HepG2 (cell line): Measurements from ENCODE around the gene EIF5A. TPM values are rescaled to one million over a fixed set of nuclear protein-coding genes. Genes with fewer than 3 reads are reported as not detected.

Experiments used
- ATAD3A ChIP-seq: sonication (generic); formaldehyde crosslinking; IDR thresholded peaks from 2 replicates; pipeline ENCODE4 v1.4.0; 2020; ENCODE audit warnings: missing genetic modification reagents
- BCL6 ChIP-seq: IDR thresholded peaks from 2 replicates; pipeline ENCODE4 v1.6.1; 2016; ENCODE audit warnings: missing genetic modification reagents, missing compliant biosample characterization
- FOXM1 ChIP-seq: sonication (generic); formaldehyde crosslinking; IDR thresholded peaks from 2 replicates; pipeline ENCODE4 v1.5.0; 2020; ENCODE audit warnings: missing genetic modification reagents
- NRL ChIP-seq: sonication (generic); formaldehyde crosslinking; IDR thresholded peaks from 2 replicates; pipeline ENCODE4 v1.5.0; 2020; ENCODE audit warnings: missing genetic modification reagents, mild to moderate bottlenecking, moderate library complexity, borderline replicate concordance
- PAWR ChIP-seq: sonication (generic); formaldehyde crosslinking; IDR thresholded peaks from 2 replicates; pipeline ENCODE4 v1.4.0; 2020; ENCODE audit warnings: missing genetic modification reagents, mild to moderate bottlenecking, borderline replicate concordance
- RXRB ChIP-seq: IDR thresholded peaks from 2 replicates; pipeline ENCODE4 v1.6.1; 2016; ENCODE audit warnings: borderline replicate concordance, missing genetic modification reagents, missing compliant biosample characterization
- SRSF4 ChIP-seq: fragments of 200-400 bp; formaldehyde crosslinking; IDR thresholded peaks from one replicate; pipeline ENCODE4 v1.6.1; 2018; ENCODE audit warnings: mild to moderate bottlenecking, low read depth, low read length, moderate library complexity; ENCODE audit not compliant: poor library complexity, severe bottlenecking
- ZNF207 ChIP-seq: fragments of 450-650 bp; IDR thresholded peaks from 2 replicates; pipeline ENCODE4 v1.6.1; 2016; ENCODE audit warnings: antibody characterized with exemption, borderline replicate concordance
- polyA plus RNA-seq, 8 experiments: library from polyadenylated mRNA; depleted of rRNA in 3 of 8; stranded (reverse) in 7 of 8; unstranded in 1 of 8; fragments of >200 nt; fragmentation: Illumina TruSeq in 4 of 8; extraction: Trizol in 4 of 8; gene quantifications; 2 replicates each; pipeline versions ENCODE4 v1.2.1 to v1.2.3, GENCODE V29; 2011 to 2016; ENCODE audit warnings: low read depth in 4 of 8, missing spikeins in 1 of 8, mixed read lengths in 1 of 8; ENCODE audit not compliant: insufficient read depth in 1 of 8
- total RNA-seq, 5 experiments: library from RNA; depleted of rRNA; stranded (reverse); fragments of >200 nt; fragmentation: Illumina TruSeq; extraction: Trizol; gene quantifications; 2 replicates each; pipeline ENCODE4 v1.2.3, GENCODE V29; 2016; ENCODE audit warnings: low read depth in 1 of 5
- TF ChIP-seq, protein P1 (sequence below): sonication (generic); formaldehyde crosslinking; IDR thresholded peaks from one replicate; pipeline ENCODE4 v1.5.1; 2020; ENCODE audit warnings: mild to moderate bottlenecking, missing genetic modification reagents; ENCODE audit errors: not compliant biosample characterization
- TF ChIP-seq, protein P2 (sequence below): sonication (generic); formaldehyde crosslinking; IDR thresholded peaks from 2 replicates; pipeline ENCODE4 v1.4.0; 2020; ENCODE audit warnings: missing genetic modification reagents, mild to moderate bottlenecking, borderline replicate concordance

Gene EIF5A
- total and polyA plus RNA-seq, 2 of the 13 experiments (the other 11 are each of a cell fraction or from before 2014, with no cell fraction given), result 319 to 337 TPM

DNA sequence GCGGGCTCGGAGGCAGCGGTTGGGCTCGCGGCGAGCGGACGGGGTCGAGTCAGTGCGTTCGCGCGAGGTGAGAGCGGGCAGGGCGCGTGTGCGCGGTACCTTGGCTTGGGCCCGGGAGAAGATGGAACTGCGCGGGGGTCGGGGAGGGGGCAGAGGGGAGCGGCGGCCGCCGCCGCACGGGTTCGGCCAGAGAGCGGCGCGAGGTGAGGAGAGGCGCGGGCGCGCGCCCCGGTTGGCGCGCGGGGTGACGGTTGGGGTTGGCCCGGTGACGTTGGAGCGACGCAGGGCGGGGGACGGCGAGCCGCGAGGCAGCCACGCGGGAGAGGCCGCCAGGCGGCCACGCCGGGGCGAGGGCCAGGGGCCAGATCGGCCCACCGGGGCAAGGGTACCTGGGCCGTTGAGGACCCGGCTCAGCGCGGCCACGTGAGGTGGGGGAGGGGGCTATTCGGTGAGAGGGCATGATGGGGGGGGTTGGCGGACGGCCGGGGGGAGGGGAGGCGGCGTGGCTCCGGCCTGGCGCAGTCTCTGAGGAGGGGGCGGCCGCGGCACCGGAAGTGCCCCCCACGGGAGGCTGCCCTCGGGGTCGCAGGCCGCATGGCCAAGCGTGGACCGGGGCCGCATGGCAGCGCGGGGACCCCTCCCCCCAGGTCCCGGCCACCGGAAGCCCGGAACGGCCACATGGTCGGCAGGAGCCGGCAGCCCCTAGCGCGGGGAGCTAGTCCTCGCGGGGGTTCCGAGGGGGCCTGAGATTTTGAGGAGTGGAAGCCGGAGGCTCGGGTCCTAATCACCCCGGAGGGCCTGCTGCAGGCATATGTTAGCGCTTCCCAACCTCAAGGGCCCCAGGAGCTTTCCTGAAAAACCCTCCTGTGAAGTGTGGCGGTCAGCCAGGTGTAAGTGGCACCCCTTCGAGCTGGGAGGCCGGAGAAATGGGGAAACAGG lies 527 bp downstream of the EIF5A start (continued):
- TF ChIP-seq NRL (CRISPR knock-in tag) (no peak), BCL6 (CRISPR knock-in tag) (no peak), FOXM1 (CRISPR knock-in tag) (no peak), ZNF207 (no peak), PAWR (no peak), SRSF4 (no peak), ATAD3A (CRISPR knock-in tag) (no peak), RXRB (CRISPR knock-in tag) (no peak)
- TF ChIP-seq, protein P1, sequence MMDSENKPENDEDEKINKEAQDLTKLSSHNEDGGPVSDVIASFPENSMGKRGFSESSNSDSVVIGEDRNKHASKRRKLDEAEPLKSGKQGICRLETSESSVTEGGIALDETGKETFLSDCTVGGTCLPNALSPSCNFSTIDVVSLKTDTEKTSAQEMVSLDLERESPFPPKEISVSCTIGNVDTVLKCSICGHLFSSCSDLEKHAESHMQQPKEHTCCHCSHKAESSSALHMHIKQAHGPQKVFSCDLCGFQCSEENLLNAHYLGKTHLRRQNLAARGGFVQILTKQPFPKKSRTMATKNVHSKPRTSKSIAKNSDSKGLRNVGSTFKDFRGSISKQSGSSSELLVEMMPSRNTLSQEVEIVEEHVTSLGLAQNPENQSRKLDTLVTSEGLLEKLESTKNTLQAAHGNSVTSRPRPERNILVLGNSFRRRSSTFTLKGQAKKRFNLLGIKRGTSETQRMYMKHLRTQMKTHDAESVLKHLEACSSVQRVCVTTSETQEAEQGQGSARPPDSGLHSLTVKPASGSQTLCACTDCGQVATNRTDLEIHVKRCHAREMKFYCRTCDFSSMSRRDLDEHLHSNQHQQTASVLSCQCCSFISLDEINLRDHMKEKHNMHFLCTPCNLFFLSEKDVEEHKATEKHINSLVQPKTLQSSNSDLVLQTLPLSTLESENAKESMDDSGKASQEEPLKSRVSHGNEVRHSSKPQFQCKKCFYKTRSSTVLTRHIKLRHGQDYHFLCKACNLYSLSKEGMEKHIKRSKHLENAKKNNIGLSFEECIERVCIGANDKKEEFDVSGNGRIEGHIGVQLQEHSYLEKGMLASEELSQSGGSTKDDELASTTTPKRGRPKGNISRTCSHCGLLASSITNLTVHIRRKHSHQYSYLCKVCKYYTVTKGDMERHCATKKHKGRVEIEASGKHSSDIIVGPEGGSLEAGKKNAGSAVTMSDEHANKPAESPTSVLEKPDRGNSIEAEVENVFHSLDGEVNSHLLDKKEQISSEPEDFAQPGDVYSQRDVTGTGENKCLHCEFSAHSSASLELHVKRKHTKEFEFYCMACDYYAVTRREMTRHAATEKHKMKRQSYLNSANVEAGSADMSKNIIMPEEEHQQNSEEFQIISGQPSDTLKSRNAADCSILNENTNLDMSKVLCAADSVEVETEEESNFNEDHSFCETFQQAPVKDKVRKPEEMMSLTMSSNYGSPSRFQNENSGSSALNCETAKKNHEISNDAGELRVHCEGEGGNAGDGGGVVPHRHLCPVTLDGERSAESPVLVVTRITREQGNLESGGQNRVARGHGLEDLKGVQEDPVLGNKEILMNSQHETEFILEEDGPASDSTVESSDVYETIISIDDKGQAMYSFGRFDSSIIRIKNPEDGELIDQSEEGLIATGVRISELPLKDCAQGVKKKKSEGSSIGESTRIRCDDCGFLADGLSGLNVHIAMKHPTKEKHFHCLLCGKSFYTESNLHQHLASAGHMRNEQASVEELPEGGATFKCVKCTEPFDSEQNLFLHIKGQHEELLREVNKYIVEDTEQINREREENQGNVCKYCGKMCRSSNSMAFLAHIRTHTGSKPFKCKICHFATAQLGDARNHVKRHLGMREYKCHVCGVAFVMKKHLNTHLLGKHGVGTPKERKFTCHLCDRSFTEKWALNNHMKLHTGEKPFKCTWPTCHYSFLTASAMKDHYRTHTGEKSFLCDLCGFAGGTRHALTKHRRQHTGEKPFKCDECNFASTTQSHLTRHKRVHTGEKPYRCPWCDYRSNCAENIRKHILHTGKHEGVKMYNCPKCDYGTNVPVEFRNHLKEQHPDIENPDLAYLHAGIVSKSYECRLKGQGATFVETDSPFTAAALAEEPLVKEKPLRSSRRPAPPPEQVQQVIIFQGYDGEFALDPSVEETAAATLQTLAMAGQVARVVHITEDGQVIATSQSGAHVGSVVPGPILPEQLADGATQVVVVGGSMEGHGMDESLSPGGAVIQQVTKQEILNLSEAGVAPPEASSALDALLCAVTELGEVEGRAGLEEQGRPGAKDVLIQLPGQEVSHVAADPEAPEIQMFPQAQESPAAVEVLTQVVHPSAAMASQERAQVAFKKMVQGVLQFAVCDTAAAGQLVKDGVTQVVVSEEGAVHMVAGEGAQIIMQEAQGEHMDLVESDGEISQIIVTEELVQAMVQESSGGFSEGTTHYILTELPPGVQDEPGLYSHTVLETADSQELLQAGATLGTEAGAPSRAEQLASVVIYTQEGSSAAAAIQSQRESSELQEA (CRISPR knock-in tag), result no peak
- TF ChIP-seq, protein P2, sequence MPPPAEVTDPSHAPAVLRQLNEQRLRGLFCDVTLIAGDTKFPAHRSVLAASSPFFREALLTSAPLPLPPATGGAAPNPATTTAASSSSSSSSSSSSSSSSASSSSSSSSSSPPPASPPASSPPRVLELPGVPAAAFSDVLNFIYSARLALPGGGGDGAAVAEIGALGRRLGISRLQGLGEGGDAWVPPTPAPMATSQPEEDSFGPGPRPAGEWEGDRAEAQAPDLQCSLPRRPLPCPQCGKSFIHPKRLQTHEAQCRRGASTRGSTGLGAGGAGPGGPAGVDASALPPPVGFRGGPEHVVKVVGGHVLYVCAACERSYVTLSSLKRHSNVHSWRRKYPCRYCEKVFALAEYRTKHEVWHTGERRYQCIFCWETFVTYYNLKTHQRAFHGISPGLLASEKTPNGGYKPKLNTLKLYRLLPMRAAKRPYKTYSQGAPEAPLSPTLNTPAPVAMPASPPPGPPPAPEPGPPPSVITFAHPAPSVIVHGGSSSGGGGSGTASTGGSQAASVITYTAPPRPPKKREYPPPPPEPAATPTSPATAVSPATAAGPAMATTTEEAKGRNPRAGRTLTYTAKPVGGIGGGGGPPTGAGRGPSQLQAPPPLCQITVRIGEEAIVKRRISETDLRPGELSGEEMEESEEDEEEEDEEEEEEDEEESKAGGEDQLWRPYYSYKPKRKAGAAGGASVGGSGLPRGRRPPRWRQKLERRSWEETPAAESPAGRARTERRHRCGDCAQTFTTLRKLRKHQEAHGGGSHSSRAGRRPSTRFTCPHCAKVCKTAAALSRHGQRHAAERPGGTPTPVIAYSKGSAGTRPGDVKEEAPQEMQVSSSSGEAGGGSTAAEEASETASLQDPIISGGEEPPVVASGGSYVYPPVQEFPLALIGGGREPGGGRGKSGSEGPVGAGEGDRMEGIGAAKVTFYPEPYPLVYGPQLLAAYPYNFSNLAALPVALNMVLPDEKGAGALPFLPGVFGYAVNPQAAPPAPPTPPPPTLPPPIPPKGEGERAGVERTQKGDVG (CRISPR knock-in tag), result no peak
